IPS DF 6.9 (cell line): Measurements from ENCODE around the gene GLT6D1.

Source experiments
- DNase-seq: peaks from one replicate; pipeline ENCODE4 v3.0.0-alpha.2; 2013; ENCODE audit warnings: low read depth, low spot score
- H3K27ac ChIP-seq: one replicate; pipeline ENCODE4 v1.5.1; 2013; ENCODE audit warnings: low read length, control low read depth
- H3K27me3 ChIP-seq: 2 replicates; pipeline ENCODE4 v1.6.1; 2013; ENCODE audit warnings: mild to moderate bottlenecking, low read length; ENCODE audit not compliant: control insufficient read depth, insufficient read depth
- H3K36me3 ChIP-seq: 2 replicates; pipeline ENCODE4 v1.6.1; 2013; ENCODE audit warnings: low read length; ENCODE audit not compliant: control insufficient read depth, insufficient read depth
- H3K4me1 ChIP-seq: 2 replicates; pipeline ENCODE4 v1.6.1; 2013; ENCODE audit warnings: low read length; ENCODE audit not compliant: control insufficient read depth, insufficient read depth
- H3K4me3 ChIP-seq: 2 replicates; pipeline ENCODE4 v1.5.1; 2013; ENCODE audit warnings: mild to moderate bottlenecking, low read length
- H3K9me3 ChIP-seq: 2 replicates; pipeline ENCODE4 v1.6.1; 2013; ENCODE audit warnings: low read length, inconsistent platforms; ENCODE audit not compliant: control insufficient read depth, insufficient read depth
- WGBS: extraction: QIAGEN DNeasy Blood & Tissue Kit; methylation state at CpG from one replicate; pipeline ENCODE4 v1.1.7; 2013; ENCODE audit warnings: mixed read lengths, missing lambda C conversion rate; ENCODE audit not compliant: insufficient read length, insufficient coverage; 5-methylcytosine and 5-hydroxymethylcytosine counted together

Gene GLT6D1

GRCh38 chr9:135664801-135665794 lies 25.8 kb upstream of the GLT6D1 start:
- Histone ChIP-seq H3K4me1 (peaks cover 3% of the 10 kb centered on the region; the same call in 1 of the 2 replicates), H3K4me3 (no peak overlapping the region), H3K27me3 (no peaks in the 10 kb centered on the region), H3K9me3 (no peaks in the 10 kb centered on the region), H3K27ac (no peak overlapping the region), H3K36me3 (no peaks in the 10 kb centered on the region)
- no peak for DNase-seq
- no CpG with 5 or more reads among the region's 32 CpGs for WGBS

DNA sequence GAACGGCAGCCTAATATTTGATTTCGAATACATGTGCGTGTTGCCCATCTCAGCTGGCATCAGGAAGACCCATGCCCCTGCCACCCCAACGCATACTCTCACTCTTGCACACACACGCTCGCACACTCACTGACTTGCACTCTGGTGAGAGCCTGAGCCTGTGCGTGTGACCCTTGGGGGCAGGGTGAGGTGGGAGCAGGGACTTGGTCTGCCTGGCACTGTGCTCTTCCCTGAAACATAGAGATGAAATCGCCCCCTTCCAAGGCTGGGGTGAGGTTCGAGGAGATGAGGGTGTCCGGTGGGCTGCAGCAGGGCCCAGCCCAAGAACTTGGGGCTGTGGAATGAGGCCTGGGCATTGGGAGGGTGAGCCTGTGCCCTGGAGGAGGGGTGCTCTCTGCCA lies 24.9 kb upstream of the GLT6D1 start:
- H3K36me3 ChIP-seq, result no peaks in the 10 kb centered on the region
- no peaks in the 10 kb centered on the region for H3K9me3 ChIP-seq
- no peak for DNase-seq
- peaks cover 3% of the 10 kb centered on the region; the same call in 1 of the 2 replicates for H3K4me1 ChIP-seq
- no peak overlapping the region for H3K27ac ChIP-seq
- WGBS, result no CpG with 5 or more reads among the region's 10 CpGs
- H3K4me3 ChIP-seq, result no peak overlapping the region
- no peaks in the 10 kb centered on the region for H3K27me3 ChIP-seq

DNA sequence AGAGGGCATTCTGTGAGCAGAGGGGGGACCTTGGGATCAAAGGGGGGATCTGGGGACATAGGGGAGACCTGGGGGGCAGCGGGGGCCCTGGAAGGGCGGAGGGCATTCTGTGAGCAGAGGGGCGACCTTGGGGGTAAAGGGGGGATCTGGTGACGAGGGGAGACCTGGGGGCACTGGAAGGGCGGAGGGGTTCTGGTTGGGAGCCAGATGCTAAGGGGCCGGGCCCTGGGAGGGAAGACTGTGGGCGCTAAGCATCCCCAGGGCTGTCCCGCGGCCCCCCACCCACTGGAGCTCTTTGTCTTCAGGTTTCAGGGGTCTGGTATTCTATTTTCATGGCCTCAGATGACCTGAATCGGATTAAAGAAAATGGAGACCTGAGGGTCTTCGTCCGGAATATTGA lies 24.5 kb upstream of the GLT6D1 start:
- Histone ChIP-seq H3K4me1 (peaks cover 3% of the 10 kb centered on the region; the same call in 1 of the 2 replicates), H3K27me3 (no peaks in the 10 kb centered on the region), H3K27ac (no peak overlapping the region), H3K9me3 (no peaks in the 10 kb centered on the region), H3K4me3 (no peak overlapping the region), H3K36me3 (no peaks in the 10 kb centered on the region)
- no peak for DNase-seq
- no CpG with 5 or more reads among the region's 12 CpGs for WGBS

DNA sequence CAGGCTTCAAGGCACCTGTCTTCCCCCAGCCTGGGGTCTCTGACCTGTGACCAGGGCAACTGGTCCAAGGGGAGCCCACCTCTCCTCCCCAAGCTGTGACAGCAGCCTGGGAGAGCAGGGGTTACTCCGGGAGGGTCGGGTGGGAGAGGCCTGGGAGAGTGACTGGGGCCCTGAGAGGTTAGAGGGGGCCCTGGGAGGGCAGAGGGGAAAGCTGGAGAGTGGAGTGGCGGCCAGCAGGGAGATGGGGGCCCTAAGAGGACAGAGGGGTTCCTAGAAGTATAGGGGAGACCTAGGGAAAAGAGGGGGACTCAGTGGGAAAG lies 24.1 kb upstream of the GLT6D1 start:
- Histone ChIP-seq H3K27me3 (no peaks in the 10 kb centered on the region), H3K9me3 (no peaks in the 10 kb centered on the region), H3K4me1 (peaks cover 3% of the 10 kb centered on the region; the same call in 1 of the 2 replicates), H3K36me3 (no peaks in the 10 kb centered on the region), H3K27ac (no peak overlapping the region), H3K4me3 (no peak overlapping the region)
- WGBS, result no CpG with 5 or more reads among the region's 3 CpGs
- no peak for DNase-seq

GRCh38 chr9:135662758-135663450 lies 23.6 kb upstream of the GLT6D1 start, which contains the start of gene LCN9:
LCN9 (plus strand) TSS chr9:135663309; CDS start chr9:135663322, 13 bp downstream.
- Histone ChIP-seq H3K4me1 (peaks cover 3% of the 10 kb centered on the region; the same call in 1 of the 2 replicates), H3K36me3 (no peaks in the 10 kb centered on the region), H3K27me3 (no peaks in the 10 kb centered on the region), H3K9me3 (no peaks in the 10 kb centered on the region), H3K4me3 (no peak within 1 kb of the TSS), H3K27ac (no peak within 1 kb of the TSS)
- DNase-seq, result no peak
- no CpG with 5 or more reads among the region's 25 CpGs for WGBS

- Histone ChIP-seq H3K36me3 (no peaks in the 10 kb centered on the region), H3K4me1 (peaks cover 3% of the 10 kb centered on the region; the same call in 1 of the 2 replicates), H3K4me3 (no peak overlapping the region), H3K9me3 (no peaks in the 10 kb centered on the region), H3K27ac (no peak overlapping the region), H3K27me3 (no peaks in the 10 kb centered on the region)
- WGBS, result no CpG with 5 or more reads among the region's 19 CpGs
- DNase-seq, result no peak
These were observed 22.6 kb upstream of the GLT6D1 start for GRCh38 chr9:135661816-135662560.

GRCh38 chr9:135660407-135660806 lies 21.1 kb upstream of the GLT6D1 start:
- H3K4me1 ChIP-seq, result peaks cover 3% of the 10 kb centered on the region; the same call in 1 of the 2 replicates

GRCh38 chr9:135659252-135659651 lies 19.9 kb upstream of the GLT6D1 start:
- Histone ChIP-seq H3K27me3 (no peaks in the 10 kb centered on the region), H3K9me3 (no peaks in the 10 kb centered on the region), H3K4me3 (no peak overlapping the region), H3K36me3 (no peaks in the 10 kb centered on the region), H3K4me1 (peaks cover 3% of the 10 kb centered on the region; the same call in 1 of the 2 replicates), H3K27ac (no peak overlapping the region)
- DNase-seq, result no peak
- no CpG with 5 or more reads among the region's 13 CpGs for WGBS

More at GRCh38 chr9:135660407-135660806, 21.1 kb upstream of the GLT6D1 start:
- no peaks in the 10 kb centered on the region for H3K9me3 ChIP-seq
- no peak for DNase-seq
- H3K27ac ChIP-seq, result no peak overlapping the region
- no CpG with 5 or more reads among the region's 22 CpGs for WGBS
- no peak overlapping the region for H3K4me3 ChIP-seq
- H3K27me3 ChIP-seq, result no peaks in the 10 kb centered on the region
- H3K36me3 ChIP-seq, result no peaks in the 10 kb centered on the region

DNA sequence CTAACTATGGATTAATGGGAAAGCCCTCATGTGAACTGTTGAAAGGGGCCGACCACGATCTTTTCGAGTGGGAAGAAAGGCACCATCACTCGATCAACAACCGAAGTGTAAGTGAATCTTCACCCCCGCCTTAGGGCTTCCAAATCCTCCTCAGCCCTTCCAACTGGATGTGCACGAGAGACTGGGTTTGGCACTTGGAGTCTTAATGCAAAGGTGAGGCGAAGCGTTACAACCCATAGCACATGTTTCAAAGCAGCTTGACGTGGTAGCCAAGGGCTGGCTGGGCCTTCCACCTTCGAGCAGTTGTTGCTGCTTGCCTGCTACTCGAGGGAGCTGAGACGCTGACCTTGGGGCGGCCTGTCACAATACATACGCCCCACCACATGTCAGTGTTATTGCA lies 18.1 kb upstream of the GLT6D1 start:
- Histone ChIP-seq H3K27ac (no peak overlapping the region), H3K9me3 (no peaks in the 10 kb centered on the region), H3K4me3 (no peak overlapping the region), H3K27me3 (no peaks in the 10 kb centered on the region), H3K4me1 (no peaks in the 10 kb centered on the region), H3K36me3 (no peaks in the 10 kb centered on the region)
- DNase-seq, result no peak
- WGBS, result no CpG with 5 or more reads among the region's 15 CpGs

GRCh38 chr9:135655317-135655716 lies 16.0 kb upstream of the GLT6D1 start:
- Histone ChIP-seq H3K27ac (no peak overlapping the region), H3K9me3 (0 out of 2 replicates have a peak, but pooled peaks cover 1% of the 10 kb centered on the region), H3K36me3 (0 out of 2 replicates have a peak, but pooled peaks cover 3% of the 10 kb centered on the region), H3K27me3 (no peaks in the 10 kb centered on the region), H3K4me1 (no peaks in the 10 kb centered on the region), H3K4me3 (no peak overlapping the region)
- WGBS, result no CpG with 5 or more reads among the region's 8 CpGs
- no peak for DNase-seq
